ENCODE data around the gene MCEMP1.
A peak's percentile ranks its signal among the peaks of the same experiment; 100 is the strongest.

MCEMP1 gene

GRCh38 chr19:7672522-7672921, 4.4 kb upstream of the MCEMP1 start:
- no peak for DNase-seq

GRCh38 chr19:7674010-7675005, 2.6 kb upstream of the MCEMP1 start:
- DNase-seq = peak in 1 of 2 donors; percentile 25

- no peak for DNase-seq
Measured at GRCh38 chr19:7676376-7676775, 514 bp upstream of the MCEMP1 start.

- no peak for DNase-seq
Measured at GRCh38 chr19:7677669-7678311, 900 bp downstream of the MCEMP1 start.

GRCh38 chr19:7678971-7679751, 2.3 kb downstream of the MCEMP1 start:
- peak; percentile 45 to 46 for DNase-seq

- DNase-seq = no peak
Measured at GRCh38 chr19:7679771-7680605, 3.1 kb downstream of the MCEMP1 start.

- DNase-seq = peak; percentile 88 to 90
Measured at GRCh38 chr19:7680606-7681339, 3.9 kb downstream of the MCEMP1 start, which contains the start of gene TRAPPC5. Gene TRAPPC5 (plus strand): TSS chr19:7680833. CDS start chr19:7682254, 1,421 bp downstream.

- peak; percentile 83 to 88 for DNase-seq
Measured at GRCh38 chr19:7681340-7682174, 4.7 kb downstream of the MCEMP1 start.

GRCh38 chr19:7682175-7682855, 5.4 kb downstream of the MCEMP1 start:
- no peak for DNase-seq

- no peak for DNase-seq
Measured at GRCh38 chr19:7685546-7686445, 8.9 kb downstream of the MCEMP1 start.

- DNase-seq = no peak
Measured at GRCh38 chr19:7687177-7687576, 10.3 kb downstream of the MCEMP1 start.

GRCh38 chr19:7689165-7689564, 12.3 kb downstream of the MCEMP1 start:
- no peak for DNase-seq

- DNase-seq = no peak
Measured at GRCh38 chr19:7690779-7691258, 13.9 kb downstream of the MCEMP1 start.

GRCh38 chr19:7691497-7691896, 14.6 kb downstream of the MCEMP1 start:
- DNase-seq = no peak

GRCh38 chr19:7692417-7693088, 15.7 kb downstream of the MCEMP1 start:
- no peak for DNase-seq

GRCh38 chr19:7694499-7694898, 17.6 kb downstream of the MCEMP1 start:
- DNase-seq = no peak

- DNase-seq = no peak
Measured at GRCh38 chr19:7697721-7698287, 20.9 kb downstream of the MCEMP1 start.

GRCh38 chr19:7698583-7698982, 21.7 kb downstream of the MCEMP1 start:
- no peak for DNase-seq

Measured in stimulated activated CD4-positive, alpha-beta T cell treated with anti-CD3 and anti-CD28 coated beads, Interleukin-2, amount 100 ng/mL, for 48 hours (primary cell).